GM12878 (cell line): ENCODE data around the gene GALNS. TPM values are rescaled to one million over a fixed set of nuclear protein-coding genes. Genes with fewer than 3 reads are reported as not detected.
A peak's percentile ranks its signal among the peaks of the same experiment; 100 is the strongest.

Experiments used
- ATAC-seq: fragments of 200-7000 bp; cut with Tn5 transposase; 3 replicates; pipeline ENCODE4 v1.9.1; 2020; ENCODE audit warnings: mild to moderate bottlenecking, moderate library complexity
- BruUV-seq: library from RNA; stranded (reverse); fragments of 400-500 nt; replicated peaks from 2 replicates; lab custom pipeline; 2021; lab: Mats Ljungman, UMichigan
- CTCF ChIA-PET: fragments of 300-600 bp; sonication (Branson Sonifier 250); formaldehyde crosslinking; extraction: SDS; loops from one replicate; lab custom pipeline; 2021; ENCODE audit warnings: inconsistent platforms; lab: Yijun Ruan, JAX
- POLR2A ChIA-PET: fragments of 350-600 bp; formaldehyde crosslinking; extraction: SDS; loops from one replicate; lab custom pipeline; 2021; ENCODE audit warnings: inconsistent platforms; lab: Charles Lee
- RAD21 ChIA-PET: fragments of 300-600 bp; sonication (Branson Sonifier 250); formaldehyde crosslinking; loops from one replicate; lab custom pipeline; 2023; ENCODE audit warnings: antibody characterized with exemption; ENCODE audit not compliant: unreplicated experiment; lab: Charles Lee
- SMC1A ChIA-PET: fragments of 300-600 bp; sonication (Branson Sonifier 250); formaldehyde crosslinking; loops from one replicate; lab custom pipeline; 2023; ENCODE audit not compliant: unreplicated experiment, uncharacterized antibody; lab: Charles Lee
- DNase-seq: peaks from one replicate; pipeline ENCODE4 v3.0.0-alpha.2; 2011; ENCODE audit warnings: low read depth, low spot score
- FAIRE-seq: peaks from 3 replicates; lab custom pipeline; 2011; peaks lifted over from hg19 to GRCh38; lab: Jason Lieb, UNC
- H2AFZ ChIP-seq: 2 replicates; pipeline ENCODE4 v1.6.0; 2011; ENCODE audit warnings: low read depth, low read length, control low read depth; ENCODE audit not compliant: control insufficient read depth
- H3K27ac ChIP-seq: 2 replicates; pipeline ENCODE4 v1.5.1; 2011; ENCODE audit warnings: control low read depth; ENCODE audit not compliant: control insufficient read depth, insufficient read depth
- H3K27me3 ChIP-seq, 2 experiments: replicated peaks in 1 of 2; 2 replicates each; pipeline versions ENCODE4 v1.6.0 to v1.6.1; 2011; ENCODE audit warnings: low read length in 1 of 2; ENCODE audit not compliant: control insufficient read depth in 2 of 2, insufficient read depth in 2 of 2
- H3K36me3 ChIP-seq, 2 experiments: 2 replicates each; pipeline ENCODE4 v1.5.1; 2011; ENCODE audit warnings: low read length in 1 of 2; ENCODE audit not compliant: control insufficient read depth in 2 of 2, insufficient read depth in 2 of 2
- H3K4me1 ChIP-seq: 2 replicates; pipeline ENCODE4 v1.6.1; 2011; ENCODE audit warnings: mild to moderate bottlenecking, low read length, moderate library complexity, mixed read lengths; ENCODE audit not compliant: control insufficient read depth, insufficient read depth
- H3K4me2 ChIP-seq: 2 replicates; pipeline ENCODE4 v1.6.0; 2011; ENCODE audit warnings: control low read depth; ENCODE audit not compliant: control insufficient read depth, insufficient read depth
- H3K4me3 ChIP-seq: fragments of 200-600 bp; sonication (generic); 2 replicates; pipeline ENCODE4 v1.5.1; 2016
- H3K79me2 ChIP-seq: 2 replicates; pipeline ENCODE4 v1.6.0; 2011; ENCODE audit warnings: low read length; ENCODE audit not compliant: control insufficient read depth, insufficient read depth
- H3K9ac ChIP-seq: 2 replicates; pipeline ENCODE4 v1.8.0; 2011; ENCODE audit warnings: low read length, control low read depth, mixed read lengths; ENCODE audit not compliant: control insufficient read depth, insufficient read depth
- H3K9me3 ChIP-seq: replicated peaks from 3 replicates; pipeline ENCODE4 v1.5.1; 2011; ENCODE audit warnings: mild to moderate bottlenecking, low read length; ENCODE audit not compliant: control insufficient read depth, insufficient read depth
- H4K20me1 ChIP-seq: 2 replicates; pipeline ENCODE4 v1.6.0; 2011; ENCODE audit not compliant: control insufficient read depth, insufficient read depth
- MAX ChIP-seq: IDR thresholded peaks from 2 replicates; pipeline ENCODE4 v1.6.1; 2012; ENCODE audit warnings: low read depth, low read length, improper control_type of control experiment
- PAX8 ChIP-seq: fragments of 450-650 bp; IDR thresholded peaks from 2 replicates; pipeline ENCODE4 v1.6.1; 2017; ENCODE audit warnings: mild to moderate bottlenecking, moderate library complexity
- RAD51 ChIP-seq: fragments of 450-650 bp; IDR thresholded peaks from 2 replicates; pipeline ENCODE4 v1.6.1; 2016; ENCODE audit warnings: moderate library complexity, mild to moderate bottlenecking, inconsistent platforms
- RBBP5 ChIP-seq: fragments of 200-600 bp; sonication (generic); conservative IDR thresholded peaks from 2 replicates; pipeline ENCODE4 v1.6.1; 2016
- RFX5 ChIP-seq: IDR thresholded peaks from 2 replicates; pipeline ENCODE4 v1.6.1; 2011; ENCODE audit warnings: low read depth, low read length, improper control_type of control experiment
- STAT1 ChIP-seq: fragments of 450-650 bp; conservative IDR thresholded peaks from 2 replicates; pipeline ENCODE4 v1.6.1; 2014; ENCODE audit warnings: antibody characterized with exemption, mild to moderate bottlenecking
- ZNF274 ChIP-seq: IDR thresholded peaks from one replicate; pipeline ENCODE4 v1.8.0; 2011; ENCODE audit not compliant: insufficient read length, insufficient read depth
- WGBS: methylation state at CpG from one replicate; pipeline ENCODE4 v1.1.6; 2016; ENCODE audit warnings: low lambda C conversion rate; ENCODE audit not compliant: insufficient replicate concordance, insufficient coverage; ENCODE audit errors: missing lambda C conversion rate; 5-methylcytosine and 5-hydroxymethylcytosine counted together
- in situ Hi-C: fragments of 300-500 bp; cut with MboI; formaldehyde crosslinking; loops from 9 replicates; pipeline ENCODE4 v1.14.3; 2018; ENCODE audit warnings: mixed read lengths
- intact Hi-C: fragments of 100-400 bp; cut with micrococcal nuclease; formaldehyde crosslinking; loops from one replicate; pipeline ENCODE4 v1.14.2; 2022; ENCODE audit not compliant: unreplicated experiment
- polyA plus RNA-seq, 11 experiments: library from polyadenylated mRNA; depleted of rRNA in 4 of 11; unstranded in 6 of 11; stranded (reverse) in 5 of 11; fragments of >200 nt; fragmentation: Nextera tagmentation in 4 of 11; fragmentation: Illumina TruSeq in 1 of 11; extraction: Ambion mirVana in 4 of 11; extraction: Trizol in 1 of 11; gene quantifications; 1 replicate in 1 of 11; 2 replicates in 10 of 11; pipeline versions ENCODE4 v1.2.1 to v1.2.3, GENCODE V29; 2011 to 2016; ENCODE audit warnings: inconsistent platforms in 2 of 11, missing spikeins in 2 of 11, low read depth in 1 of 11
- total RNA-seq, 4 experiments: library from RNA; depleted of rRNA in 3 of 4; stranded (reverse); fragments of >200 nt in 3 of 4; fragmentation: Illumina TruSeq in 1 of 4; extraction: Trizol in 1 of 4; gene quantifications; 2 replicates each; pipeline versions ENCODE4 v1.2.1 to v1.2.3, GENCODE V29; 2013 to 2021
- TF ChIP-seq, protein P1 (sequence below): fragments of 450-650 bp; IDR thresholded peaks from 2 replicates; pipeline ENCODE4 v1.6.1; 2017; ENCODE audit warnings: borderline replicate concordance
- TF ChIP-seq, protein P2 (sequence below), 3 experiments: IDR thresholded peaks in 2 of 3; conservative IDR thresholded peaks in 1 of 3; 2 replicates each; pipeline ENCODE4 v1.5.1; 2011; ENCODE audit warnings: low read depth in 3 of 3, low read length in 3 of 3, mild to moderate bottlenecking in 3 of 3, control low read depth in 2 of 3, moderate library complexity in 2 of 3, inconsistent platforms in 1 of 3, mixed read lengths in 1 of 3; ENCODE audit not compliant: control insufficient read depth in 2 of 3, insufficient read depth in 1 of 3; ENCODE audit errors: extremely low read depth in 1 of 3

Gene GALNS
- total and polyA plus RNA-seq, 10 of the 15 experiments (the other 5 are each of a cell fraction or from before 2014, with no cell fraction given), result 0.37 to 12.4 (median 5.3) TPM

- TF ChIP-seq RAD51 (no peak), STAT1 (no peak), ZNF274 (no peak), RBBP5 (no peak)
- TF ChIP-seq, all 136 proteins: peak for 0
These were observed 16.8 kb downstream of the GALNS start (continued) for GRCh38 chr16:88839745-88840599.

DNA sequence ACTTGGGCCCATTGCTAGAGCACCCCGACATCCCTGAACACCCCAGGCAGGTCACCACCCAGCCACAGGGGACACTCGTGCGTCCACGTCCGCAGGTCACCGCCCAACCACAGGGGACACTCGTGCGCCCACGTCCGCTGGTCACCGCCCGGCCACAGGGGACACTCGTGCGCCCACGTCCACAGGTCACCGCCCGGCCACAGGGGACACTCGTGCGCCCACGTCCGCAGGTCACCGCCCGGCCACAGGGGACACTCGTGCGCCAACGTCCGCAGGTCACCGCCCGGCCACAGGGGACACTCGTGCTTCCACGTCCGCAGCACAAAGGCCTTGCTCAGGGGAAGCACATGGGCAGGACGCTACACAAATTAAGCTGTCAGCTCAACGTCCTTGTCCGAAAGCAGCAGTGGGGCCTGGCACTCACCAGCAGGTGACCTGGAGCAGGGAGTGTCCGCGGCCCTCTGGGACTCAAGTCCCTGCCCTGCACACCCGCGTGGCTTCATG, 17.7 kb downstream of the GALNS start:
- in situ Hi-C loops (no loop called here), intact Hi-C loops (no loop called here)
- WGBS, result 62% methylated on average over 38 of the region's 39 CpGs
- Histone ChIP-seq H3K27ac (no peak overlapping the region), H3K79me2 (no peaks in the 10 kb centered on the region), H3K9ac (no peak overlapping the region), H3K4me1 (no peaks in the 10 kb centered on the region), H3K9me3 (no peaks in the 10 kb centered on the region), H4K20me1 (no peaks in the 10 kb centered on the region), H3K36me3 (no peaks in the 10 kb centered on the region; a peak in 1 of 4 replicates), H3K4me2 (no peak overlapping the region), H2AFZ (no peak overlapping the region), H3K4me3 (no peak overlapping the region), H3K27me3 (no peaks in the 10 kb centered on the region)
- no peak for DNase-seq
- POLR2A ChIA-PET, result no interaction called here
- FAIRE-seq, result no peak
- BruUV-seq, result no TSS peak
- TF ChIP-seq MAX (no peak), RFX5 (no peak), PAX8 (no peak)
- TF ChIP-seq, protein P1, sequence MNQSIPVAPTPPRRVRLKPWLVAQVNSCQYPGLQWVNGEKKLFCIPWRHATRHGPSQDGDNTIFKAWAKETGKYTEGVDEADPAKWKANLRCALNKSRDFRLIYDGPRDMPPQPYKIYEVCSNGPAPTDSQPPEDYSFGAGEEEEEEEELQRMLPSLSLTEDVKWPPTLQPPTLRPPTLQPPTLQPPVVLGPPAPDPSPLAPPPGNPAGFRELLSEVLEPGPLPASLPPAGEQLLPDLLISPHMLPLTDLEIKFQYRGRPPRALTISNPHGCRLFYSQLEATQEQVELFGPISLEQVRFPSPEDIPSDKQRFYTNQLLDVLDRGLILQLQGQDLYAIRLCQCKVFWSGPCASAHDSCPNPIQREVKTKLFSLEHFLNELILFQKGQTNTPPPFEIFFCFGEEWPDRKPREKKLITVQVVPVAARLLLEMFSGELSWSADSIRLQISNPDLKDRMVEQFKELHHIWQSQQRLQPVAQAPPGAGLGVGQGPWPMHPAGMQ, result no peak
- TF ChIP-seq, protein P2, sequence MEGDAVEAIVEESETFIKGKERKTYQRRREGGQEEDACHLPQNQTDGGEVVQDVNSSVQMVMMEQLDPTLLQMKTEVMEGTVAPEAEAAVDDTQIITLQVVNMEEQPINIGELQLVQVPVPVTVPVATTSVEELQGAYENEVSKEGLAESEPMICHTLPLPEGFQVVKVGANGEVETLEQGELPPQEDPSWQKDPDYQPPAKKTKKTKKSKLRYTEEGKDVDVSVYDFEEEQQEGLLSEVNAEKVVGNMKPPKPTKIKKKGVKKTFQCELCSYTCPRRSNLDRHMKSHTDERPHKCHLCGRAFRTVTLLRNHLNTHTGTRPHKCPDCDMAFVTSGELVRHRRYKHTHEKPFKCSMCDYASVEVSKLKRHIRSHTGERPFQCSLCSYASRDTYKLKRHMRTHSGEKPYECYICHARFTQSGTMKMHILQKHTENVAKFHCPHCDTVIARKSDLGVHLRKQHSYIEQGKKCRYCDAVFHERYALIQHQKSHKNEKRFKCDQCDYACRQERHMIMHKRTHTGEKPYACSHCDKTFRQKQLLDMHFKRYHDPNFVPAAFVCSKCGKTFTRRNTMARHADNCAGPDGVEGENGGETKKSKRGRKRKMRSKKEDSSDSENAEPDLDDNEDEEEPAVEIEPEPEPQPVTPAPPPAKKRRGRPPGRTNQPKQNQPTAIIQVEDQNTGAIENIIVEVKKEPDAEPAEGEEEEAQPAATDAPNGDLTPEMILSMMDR (IDR thresholded peaks at IDR 0.05 in 2 of 3, conservative IDR thresholded peaks at IDR 0.05 in 1 of 3; ENCODE audit: control insufficient read depth in 2 of 3, extremely low read depth in 1 of 3, insufficient read depth in 1 of 3, low read depth in 3 of 3, low read length in 3 of 3), result peak in 1 of 3 experiments; percentile 22; a peak in 1 of 6 replicates
- SMC1A ChIA-PET, result no interaction called here
- CTCF ChIA-PET, result no interaction called here
- peak; percentile 25; the same call in 1 of the 3 replicates for ATAC-seq
- RAD21 ChIA-PET, result no interaction called here
